Activated CD4-positive, alpha-beta T cell treated with anti-CD3 and anti-CD28 coated beads, Interleukin-2, amount 50 U/mL, for 48 hours (primary cell): ENCODE results near the gene PSEN1.
"Not testable (repeated sequence)": the region's sequence is repeated elsewhere in the genome, so short reads cannot be mapped to it uniquely, and the experiment has no call there.

Experiments used
- DNase-seq, 2 experiments: peaks; one replicate each; pipeline ENCODE4 v3.0.0-alpha.2; 2020

Gene PSEN1

GRCh38 chr14:73167727-73168126 lies 31.4 kb downstream of the PSEN1 start:
- no peak for DNase-seq

DNA sequence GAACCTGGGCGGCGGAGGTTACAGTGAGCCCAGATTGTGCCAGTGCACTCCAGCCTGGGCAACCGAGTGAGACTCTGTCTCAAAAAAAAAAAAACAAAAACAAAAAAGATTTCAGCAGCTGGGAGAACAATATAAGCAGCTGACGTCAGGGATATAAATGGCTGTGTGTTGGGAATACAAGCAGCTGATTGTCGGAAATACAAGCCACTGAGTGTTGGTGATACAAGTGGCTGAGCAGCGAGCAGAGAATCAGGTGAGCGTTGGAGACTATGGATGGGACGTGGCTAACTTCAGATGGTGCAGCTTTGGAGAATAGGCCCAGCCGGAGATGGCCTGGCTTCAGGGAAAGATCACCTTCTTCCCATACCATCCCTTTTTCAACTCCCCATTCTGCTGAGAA lies 32.0 kb downstream of the PSEN1 start:
- DNase-seq = no peak

- no peak for DNase-seq
Observed at GRCh38 chr14:73168691-73169090, 32.4 kb downstream of the PSEN1 start.

DNA sequence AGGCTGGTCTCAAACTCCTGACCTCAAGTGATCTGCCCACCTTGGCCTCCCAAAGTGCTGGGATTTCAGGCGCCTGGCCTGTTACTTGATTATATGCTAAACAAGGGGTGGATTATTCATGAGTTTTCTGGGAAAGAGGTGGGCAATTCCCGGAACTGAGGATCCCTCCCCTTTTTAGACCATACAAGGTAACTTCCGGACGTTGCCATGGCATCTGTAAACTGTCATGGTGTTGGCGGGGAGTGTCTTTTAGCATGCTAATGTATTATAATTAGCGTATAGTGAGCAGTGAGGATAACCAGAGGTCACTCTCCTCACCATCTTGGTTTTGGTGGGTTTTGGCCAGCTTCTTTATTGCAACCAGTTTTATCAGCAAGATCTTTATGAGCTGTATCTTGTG lies 33.5 kb downstream of the PSEN1 start:
- not testable (repeated sequence) for DNase-seq

DNA sequence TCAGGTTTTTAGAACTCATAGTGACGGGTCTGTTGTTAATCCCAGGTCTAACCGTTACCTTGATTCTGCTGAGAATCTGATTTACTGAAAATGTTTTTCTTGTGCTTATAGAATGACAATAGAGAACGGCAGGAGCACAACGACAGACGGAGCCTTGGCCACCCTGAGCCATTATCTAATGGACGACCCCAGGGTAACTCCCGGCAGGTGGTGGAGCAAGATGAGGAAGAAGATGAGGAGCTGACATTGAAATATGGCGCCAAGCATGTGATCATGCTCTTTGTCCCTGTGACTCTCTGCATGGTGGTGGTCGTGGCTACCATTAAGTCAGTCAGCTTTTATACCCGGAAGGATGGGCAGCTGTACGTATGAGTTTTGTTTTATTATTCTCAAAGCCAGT lies 34.4 kb downstream of the PSEN1 start:
- no peak for DNase-seq

GRCh38 chr14:73172500-73172899 lies 36.2 kb downstream of the PSEN1 start:
- DNase-seq = no peak

- DNase-seq = no peak
Observed at GRCh38 chr14:73173092-73173735, 36.9 kb downstream of the PSEN1 start.

DNA sequence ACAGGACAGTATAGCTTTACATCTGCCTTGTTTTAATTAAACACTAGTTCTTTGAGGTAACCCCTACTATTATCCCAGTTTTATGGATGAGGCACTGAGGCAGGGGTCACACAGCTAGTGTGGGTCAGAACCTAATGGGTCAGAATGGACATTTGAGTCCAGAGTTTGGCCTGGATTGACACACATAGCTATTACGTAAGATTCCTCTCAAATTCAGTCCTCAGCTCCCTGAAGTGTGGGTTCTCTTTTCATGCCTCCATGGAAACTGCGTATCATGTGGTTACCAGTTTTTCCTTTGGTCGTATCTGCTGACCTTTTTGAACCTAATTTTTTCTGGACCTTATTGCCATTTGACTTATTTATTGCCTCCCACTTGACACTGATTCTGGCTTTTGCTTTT lies 40.4 kb downstream of the PSEN1 start:
- DNase-seq = no peak

DNA sequence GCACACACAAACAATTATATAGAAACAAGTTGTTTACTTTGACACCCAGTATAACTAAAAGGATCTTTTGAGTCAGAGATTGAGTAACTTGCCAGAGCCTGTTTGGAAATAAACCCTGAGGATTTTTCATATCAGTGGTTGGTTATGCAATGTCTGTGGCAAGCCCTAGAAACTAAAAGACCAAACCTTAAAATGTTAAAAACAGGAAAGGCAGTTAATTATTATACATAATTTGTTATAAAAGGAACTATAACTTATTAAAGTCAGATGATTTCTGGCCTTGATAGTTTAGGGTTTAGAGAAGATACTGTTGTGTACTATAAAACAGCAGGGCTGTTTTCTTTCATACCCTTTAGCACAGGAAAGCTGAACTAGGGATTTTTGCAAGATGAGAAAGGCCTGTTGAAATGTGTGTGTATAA lies 44.1 kb downstream of the PSEN1 start:
- no peak for DNase-seq

DNA sequence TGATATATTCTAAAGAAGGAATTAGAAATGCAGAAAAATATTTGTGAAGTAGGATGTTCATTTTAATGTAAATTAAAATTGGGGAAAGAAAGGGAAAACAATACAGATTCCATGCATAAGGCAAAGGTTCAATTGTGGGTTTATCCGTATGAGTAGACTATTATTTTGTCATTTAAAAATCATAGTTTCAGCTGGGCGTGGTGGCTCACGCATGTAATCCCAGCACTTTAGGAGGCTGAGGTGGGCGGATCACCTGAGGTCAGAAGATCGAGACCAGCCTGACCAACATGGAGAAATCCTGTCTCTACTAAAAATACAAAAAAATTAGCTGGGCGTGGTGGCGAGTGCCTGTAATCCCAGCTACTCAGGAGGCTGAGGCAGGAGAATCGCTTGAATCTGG lies 44.7 kb downstream of the PSEN1 start:
- DNase-seq = not testable (repeated sequence)

DNA sequence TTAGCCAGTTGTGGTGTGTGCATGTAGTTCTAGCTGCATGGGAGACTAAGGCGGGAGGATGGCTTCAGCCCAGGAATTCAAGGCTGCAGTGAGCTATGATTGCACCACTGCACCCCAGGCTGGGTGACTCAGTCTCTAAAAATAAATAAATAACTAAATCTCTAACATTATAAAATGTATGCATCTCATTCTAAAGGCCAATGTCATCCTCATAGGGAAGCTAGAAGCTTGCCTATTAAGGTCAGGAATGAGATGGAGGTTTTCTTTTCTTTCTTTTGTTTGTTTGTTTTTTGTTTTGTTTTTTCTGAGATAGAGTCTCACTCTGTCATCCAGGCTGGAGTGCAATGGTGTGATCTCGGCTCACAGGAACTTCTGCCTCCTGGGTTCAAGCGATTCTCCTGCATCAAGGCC lies 52.2 kb downstream of the PSEN1 start:
- no peak for DNase-seq

DNA sequence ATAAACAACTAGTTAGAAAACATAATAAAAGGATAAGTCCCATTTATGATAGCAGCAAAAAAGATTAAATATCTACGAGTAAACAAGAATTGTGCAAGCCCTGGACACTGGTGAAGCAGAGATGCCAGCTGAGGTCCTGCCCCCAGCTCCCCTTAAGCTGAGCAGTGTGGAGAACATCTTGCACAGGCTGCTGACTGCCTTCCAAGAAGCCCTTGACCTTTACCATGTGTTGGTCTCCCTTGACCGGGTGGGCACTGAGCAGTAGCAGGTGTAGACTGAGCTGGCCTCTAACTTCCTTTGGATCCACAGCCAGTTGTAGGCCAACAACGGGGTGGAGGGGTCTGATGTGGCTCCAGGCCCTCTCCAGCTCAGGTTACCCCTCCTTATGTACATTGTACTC lies 53.3 kb downstream of the PSEN1 start:
- no peak for DNase-seq

- no peak for DNase-seq
Observed at GRCh38 chr14:73191441-73191840, 55.1 kb downstream of the PSEN1 start.

- not testable (repeated sequence) for DNase-seq
Observed at GRCh38 chr14:73194306-73194705, 58.0 kb downstream of the PSEN1 start.

DNA sequence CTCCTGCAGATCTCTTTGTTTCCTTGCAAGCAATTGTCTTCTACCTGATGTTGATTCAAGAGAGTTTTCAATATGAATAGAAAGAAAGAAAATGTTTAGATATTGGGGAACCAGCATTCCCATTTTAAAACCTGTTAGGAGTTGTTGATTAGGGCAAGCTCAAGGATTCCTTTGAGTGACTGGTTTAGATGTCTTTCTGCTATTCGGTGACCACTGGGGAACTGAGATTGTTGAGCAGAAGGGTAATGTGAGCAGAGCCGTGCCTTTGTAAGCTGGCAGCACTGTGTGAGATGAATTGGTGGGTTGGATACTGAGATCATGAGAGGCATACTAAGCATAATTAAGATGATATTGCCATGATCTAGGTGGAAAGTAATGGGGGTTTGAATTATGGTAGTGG lies 61.9 kb downstream of the PSEN1 start:
- DNase-seq = no peak

- DNase-seq = no peak
Observed at GRCh38 chr14:73203527-73203926, 67.2 kb downstream of the PSEN1 start.

- DNase-seq = no peak
Observed at GRCh38 chr14:73207615-73208014, 71.3 kb downstream of the PSEN1 start.

- DNase-seq = no peak
Observed at GRCh38 chr14:73208390-73208789, 72.1 kb downstream of the PSEN1 start.

DNA sequence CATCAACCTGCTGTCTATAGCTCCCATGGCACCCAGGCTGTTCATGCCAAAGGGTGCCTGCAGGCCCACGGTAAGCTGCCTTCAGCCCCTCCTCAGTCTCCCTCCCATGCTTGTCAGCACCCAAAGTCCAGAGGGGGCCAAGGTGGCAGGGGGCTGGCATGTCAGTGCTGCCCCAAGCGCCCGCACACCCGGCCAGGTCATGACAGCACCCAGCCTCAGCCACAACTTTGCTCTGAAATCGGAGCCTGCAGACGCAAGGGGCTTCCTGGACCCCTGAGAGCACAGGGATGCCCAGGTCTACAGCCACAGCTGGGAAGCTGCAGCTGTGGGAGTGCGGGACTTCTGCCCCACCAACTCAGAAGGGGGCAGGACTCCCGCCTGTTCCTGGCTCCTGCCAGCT lies 72.5 kb downstream of the PSEN1 start:
- no peak for DNase-seq

- DNase-seq = no peak
Observed at GRCh38 chr14:73209953-73210352, 73.6 kb downstream of the PSEN1 start.

GRCh38 chr14:73211251-73212040 lies 75.1 kb downstream of the PSEN1 start:
- DNase-seq = no peak

GRCh38 chr14:73216030-73216429 lies 79.7 kb downstream of the PSEN1 start:
- DNase-seq = no peak

DNA sequence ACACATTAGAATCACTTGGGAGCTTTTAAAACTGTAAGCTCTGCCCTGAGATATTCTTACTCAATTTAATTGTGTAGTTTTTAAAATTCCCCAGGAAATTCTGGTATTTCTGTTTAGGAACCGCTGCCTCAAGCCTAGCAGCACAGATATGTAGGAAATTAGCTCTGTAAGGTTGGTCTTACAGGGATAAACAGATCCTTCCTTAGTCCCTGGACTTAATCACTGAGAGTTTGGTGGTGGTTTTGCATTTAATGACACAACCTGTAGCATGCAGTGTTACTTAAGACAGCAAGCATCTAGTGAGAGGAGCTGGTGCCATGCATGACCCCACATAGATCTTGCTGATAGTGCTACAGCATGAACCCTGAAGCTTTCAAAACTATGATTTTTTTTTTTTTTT lies 81.1 kb downstream of the PSEN1 start:
- DNase-seq = no peak

- no peak for DNase-seq
Observed at GRCh38 chr14:73220061-73220460, 83.8 kb downstream of the PSEN1 start.

- no peak for DNase-seq
Observed at GRCh38 chr14:73220634-73221033, 84.3 kb downstream of the PSEN1 start.
